Cardiac muscle cell (in vitro differentiated cells and primary cell): Measurements from ENCODE around the gene ASXL2. TPM values are rescaled to one million over a fixed set of nuclear protein-coding genes. Genes with fewer than 3 reads are reported as not detected.

ENCODE experiments used
- DNase-seq, 2 donors: peaks; one replicate each; pipeline versions ENCODE4 v3.0.0 to v3.0.0-alpha.2; 2010 to 2017; ENCODE audit warnings: low read depth in 1 of 2, low spot score in 1 of 2
- H3K27ac ChIP-seq: fragments of 200-600 bp; sonication (generic); 2 replicates; pipeline ENCODE4 v1.5.1; 2016
- H3K27me3 ChIP-seq: fragments of 200-600 bp; sonication (generic); 2 replicates; pipeline ENCODE4 v1.6.0; 2016; ENCODE audit warnings: control low read depth
- H3K36me3 ChIP-seq: fragments of 200-600 bp; sonication (generic); 2 replicates; pipeline ENCODE4 v1.5.1; 2016; ENCODE audit warnings: control low read depth
- H3K4me1 ChIP-seq: fragments of 200-600 bp; sonication (generic); 2 replicates; pipeline ENCODE4 v1.8.1; 2017; ENCODE audit warnings: low read depth, mild to moderate bottlenecking, mixed run types
- H3K4me3 ChIP-seq: fragments of 200-600 bp; sonication (generic); 2 replicates; pipeline ENCODE4 v1.5.1; 2016; ENCODE audit warnings: mild to moderate bottlenecking
- H3K9me3 ChIP-seq: fragments of 200-600 bp; sonication (generic); 2 replicates; pipeline ENCODE4 v1.5.1; 2017; ENCODE audit warnings: low read depth, mild to moderate bottlenecking, control low read depth
- polyA plus RNA-seq: library from polyadenylated mRNA; unstranded; fragments of >200 nt; fragmentation: Nextera tagmentation; extraction: Ambion mirVana; gene quantifications from 2 replicates; pipeline ENCODE4 v1.2.1, GENCODE V29; 2016
- total RNA-seq: library from RNA; depleted of rRNA; stranded (reverse); fragments of >200 nt; gene quantifications from 2 replicates; pipeline ENCODE4 v1.2.3, GENCODE V29; 2016
- TF ChIP-seq, protein P1 (sequence below): IDR thresholded peaks from 2 replicates; pipeline ENCODE4 v1.5.1; 2012; ENCODE audit warnings: low read depth, mild to moderate bottlenecking, low read length

Gene ASXL2
- total and polyA plus RNA-seq, 2 experiments from 2014 or later = 5.3 to 14.7 TPM

DNA sequence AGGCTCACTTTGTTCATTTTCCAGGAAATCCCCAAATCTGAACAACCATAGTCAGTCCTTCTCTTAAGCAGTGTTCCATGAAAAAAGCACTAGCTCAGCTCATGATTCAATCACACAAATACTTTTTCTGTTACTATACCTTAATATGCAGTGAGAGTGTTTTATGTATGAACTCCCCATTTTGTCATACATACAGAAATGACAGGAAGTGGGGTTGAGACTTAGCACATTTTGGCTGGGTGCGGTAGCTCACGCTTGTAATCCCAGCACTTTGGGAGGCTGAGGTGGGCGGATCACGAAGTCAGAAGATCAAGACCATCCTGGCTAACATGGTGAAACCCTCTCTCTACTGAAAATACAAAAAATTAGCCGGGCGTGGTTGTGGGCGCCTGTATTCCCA is 149.7 kb downstream of the ASXL2 start:
- Histone ChIP-seq H3K4me3 (no peak overlapping the region), H3K4me1 (no peaks in the 10 kb centered on the region), H3K27me3 (no peaks in the 10 kb centered on the region), H3K36me3 (no peaks in the 10 kb centered on the region), H3K27ac (no peak overlapping the region), H3K9me3 (no peaks in the 10 kb centered on the region)
- no peak for DNase-seq
- TF ChIP-seq, protein P1, sequence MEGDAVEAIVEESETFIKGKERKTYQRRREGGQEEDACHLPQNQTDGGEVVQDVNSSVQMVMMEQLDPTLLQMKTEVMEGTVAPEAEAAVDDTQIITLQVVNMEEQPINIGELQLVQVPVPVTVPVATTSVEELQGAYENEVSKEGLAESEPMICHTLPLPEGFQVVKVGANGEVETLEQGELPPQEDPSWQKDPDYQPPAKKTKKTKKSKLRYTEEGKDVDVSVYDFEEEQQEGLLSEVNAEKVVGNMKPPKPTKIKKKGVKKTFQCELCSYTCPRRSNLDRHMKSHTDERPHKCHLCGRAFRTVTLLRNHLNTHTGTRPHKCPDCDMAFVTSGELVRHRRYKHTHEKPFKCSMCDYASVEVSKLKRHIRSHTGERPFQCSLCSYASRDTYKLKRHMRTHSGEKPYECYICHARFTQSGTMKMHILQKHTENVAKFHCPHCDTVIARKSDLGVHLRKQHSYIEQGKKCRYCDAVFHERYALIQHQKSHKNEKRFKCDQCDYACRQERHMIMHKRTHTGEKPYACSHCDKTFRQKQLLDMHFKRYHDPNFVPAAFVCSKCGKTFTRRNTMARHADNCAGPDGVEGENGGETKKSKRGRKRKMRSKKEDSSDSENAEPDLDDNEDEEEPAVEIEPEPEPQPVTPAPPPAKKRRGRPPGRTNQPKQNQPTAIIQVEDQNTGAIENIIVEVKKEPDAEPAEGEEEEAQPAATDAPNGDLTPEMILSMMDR = no peak

DNA sequence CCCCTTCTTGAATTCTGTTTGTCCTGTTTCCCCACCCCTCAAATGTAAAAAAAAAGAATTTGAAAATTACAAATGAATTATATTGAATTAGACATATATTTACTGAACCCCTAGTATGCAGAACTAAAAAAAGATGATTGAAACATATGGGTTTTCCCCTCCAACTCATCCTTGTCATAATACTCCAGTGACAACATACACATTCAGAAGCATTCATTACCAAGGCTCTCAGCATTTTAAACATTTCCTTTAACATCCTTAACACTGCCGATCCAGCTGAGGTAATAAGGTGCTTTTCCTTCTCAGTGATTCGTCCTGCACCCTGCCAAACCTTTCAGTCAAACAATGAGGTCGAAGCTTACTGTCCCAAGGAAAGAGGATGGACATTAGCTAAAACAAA is 151.8 kb downstream of the ASXL2 start:
- no peak for DNase-seq
- Histone ChIP-seq H3K9me3 (no peaks in the 10 kb centered on the region), H3K36me3 (no peaks in the 10 kb centered on the region), H3K4me3 (no peak overlapping the region), H3K4me1 (no peaks in the 10 kb centered on the region), H3K27me3 (no peaks in the 10 kb centered on the region), H3K27ac (no peak overlapping the region)
- TF ChIP-seq, protein P1 = no peak

DNA sequence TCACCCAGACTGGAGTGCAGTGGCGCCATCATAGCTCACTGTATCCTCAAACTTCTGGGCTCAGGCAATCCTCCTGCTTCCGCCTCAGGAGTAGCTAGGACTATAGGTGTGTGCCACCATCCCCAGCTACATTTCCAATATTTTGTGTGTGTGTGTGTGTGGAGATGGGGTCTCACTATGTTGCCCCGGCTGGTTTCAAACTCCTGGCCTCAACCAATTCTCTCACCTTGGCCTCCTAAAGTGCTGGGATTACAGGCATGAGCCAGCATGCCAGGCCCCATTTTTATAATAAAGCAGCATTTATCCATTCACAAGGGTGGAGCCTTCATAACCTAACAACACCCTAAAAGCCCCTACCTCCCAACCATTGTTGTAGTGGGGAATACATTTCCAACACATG is 152.4 kb downstream of the ASXL2 start:
- H3K4me1 ChIP-seq = no peaks in the 10 kb centered on the region
- TF ChIP-seq, protein P1 = no peak
- no peak overlapping the region for H3K4me3 ChIP-seq
- no peaks in the 10 kb centered on the region for H3K9me3 ChIP-seq
- no peaks in the 10 kb centered on the region for H3K36me3 ChIP-seq
- no peaks in the 10 kb centered on the region for H3K27me3 ChIP-seq
- DNase-seq = no peak
- no peak overlapping the region for H3K27ac ChIP-seq

DNA sequence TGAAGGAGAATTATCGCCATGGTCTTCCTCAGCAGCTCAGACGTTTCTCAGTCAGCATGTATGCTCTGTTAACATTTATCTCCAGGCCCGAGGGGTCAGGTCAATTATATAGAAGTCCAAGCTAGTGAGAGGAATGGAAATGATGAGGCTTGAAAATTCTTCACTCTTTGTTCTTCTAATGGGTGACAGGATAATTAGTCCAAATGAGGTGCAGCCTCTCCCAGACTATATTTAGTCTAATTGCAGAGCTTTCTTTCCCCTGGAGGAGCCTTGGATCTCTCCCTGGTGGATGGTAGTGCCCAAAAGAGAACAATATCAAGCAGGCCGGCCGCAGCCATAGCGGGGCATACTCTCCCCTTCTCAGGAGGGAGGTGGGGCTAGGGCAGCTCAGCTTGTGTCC is 153.5 kb downstream of the ASXL2 start:
- no peak overlapping the region for H3K27ac ChIP-seq
- H3K4me1 ChIP-seq = no peaks in the 10 kb centered on the region
- no peak for DNase-seq
- no peaks in the 10 kb centered on the region for H3K9me3 ChIP-seq
- H3K4me3 ChIP-seq = no peak overlapping the region
- no peaks in the 10 kb centered on the region for H3K36me3 ChIP-seq
- TF ChIP-seq, protein P1 = no peak
- no peaks in the 10 kb centered on the region for H3K27me3 ChIP-seq

DNA sequence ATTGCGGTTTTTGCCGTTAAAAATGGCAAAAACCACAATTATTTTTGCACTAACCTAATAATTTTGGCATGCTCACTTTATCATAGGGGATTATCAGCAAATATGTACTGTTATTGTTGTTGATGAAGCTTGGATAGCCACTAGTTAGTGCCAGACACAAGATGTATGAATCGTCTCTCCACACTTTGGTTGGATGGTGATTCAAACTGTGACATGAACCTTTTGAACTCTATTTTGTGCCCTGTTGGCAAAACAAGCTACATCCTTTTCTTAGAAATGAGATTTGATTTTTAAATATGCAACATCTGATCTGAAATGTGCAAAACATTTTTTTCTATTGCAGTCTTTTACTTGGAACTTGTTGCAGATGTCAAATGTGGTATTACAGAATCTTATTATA is 156.1 kb downstream of the ASXL2 start:
- no peak for DNase-seq
- Histone ChIP-seq H3K36me3 (no peaks in the 10 kb centered on the region), H3K4me3 (no peak overlapping the region), H3K27me3 (no peaks in the 10 kb centered on the region), H3K27ac (no peak overlapping the region), H3K9me3 (no peaks in the 10 kb centered on the region), H3K4me1 (no peaks in the 10 kb centered on the region)
- TF ChIP-seq, protein P1 = no peak

DNA sequence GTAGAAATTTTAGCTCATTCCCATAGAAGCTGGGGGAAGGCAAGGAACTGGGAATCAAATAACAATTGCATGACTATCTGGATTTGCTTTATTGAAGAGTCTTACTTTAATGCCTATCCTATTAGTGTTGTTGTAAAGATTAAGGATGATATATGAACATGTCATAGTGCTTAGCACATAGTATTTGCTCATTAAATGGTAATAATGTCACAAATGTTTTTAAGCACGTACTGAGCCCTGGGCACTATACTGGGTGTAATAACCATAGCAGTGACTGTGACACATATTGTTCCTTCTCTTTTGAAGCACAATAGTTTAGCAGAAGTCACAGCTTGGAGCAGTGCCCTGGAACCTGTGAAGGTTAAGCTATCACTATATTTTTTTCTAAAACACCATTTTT is 157.7 kb downstream of the ASXL2 start:
- no peak for DNase-seq
- Histone ChIP-seq H3K9me3 (no peaks in the 10 kb centered on the region), H3K27ac (no peak overlapping the region), H3K4me1 (no peaks in the 10 kb centered on the region), H3K27me3 (no peaks in the 10 kb centered on the region), H3K36me3 (no peaks in the 10 kb centered on the region), H3K4me3 (no peak overlapping the region)
- TF ChIP-seq, protein P1 = no peak
